Endodermal cell (in vitro differentiated cells): ENCODE data around the gene UFD1. TPM values are rescaled to one million over a fixed set of nuclear protein-coding genes. Genes with fewer than 3 reads are reported as not detected.
A peak's percentile ranks its signal among the peaks of the same experiment; 100 is the strongest.

Source experiments
- DNase-seq: peaks from one replicate; pipeline ENCODE4 v3.0.0-alpha.2; 2017
- H3K27ac ChIP-seq: 2 replicates; pipeline ENCODE4 v1.5.1; 2013; ENCODE audit warnings: mild to moderate bottlenecking, low read depth, low read length, moderate library complexity
- H3K27me3 ChIP-seq: 2 replicates; pipeline ENCODE4 v1.6.1; 2013; ENCODE audit warnings: mild to moderate bottlenecking, low read length, moderate library complexity; ENCODE audit not compliant: insufficient read depth, control insufficient read depth, poor library complexity, severe bottlenecking
- H3K36me3 ChIP-seq: 2 replicates; pipeline ENCODE4 v1.7.0; 2013; ENCODE audit warnings: mild to moderate bottlenecking, low read length, moderate library complexity; ENCODE audit not compliant: control insufficient read depth, insufficient read depth
- H3K4me1 ChIP-seq: one replicate; pipeline ENCODE4 v1.7.0; 2013; ENCODE audit warnings: low read length; ENCODE audit not compliant: control insufficient read depth, insufficient read depth
- H3K4me3 ChIP-seq: 2 replicates; pipeline ENCODE4 v1.5.1; 2013; ENCODE audit warnings: mild to moderate bottlenecking, low read length, moderate library complexity
- H3K9ac ChIP-seq: 2 replicates; pipeline ENCODE4 v1.6.1; 2013; ENCODE audit warnings: mild to moderate bottlenecking, low read length, moderate library complexity; ENCODE audit not compliant: poor library complexity, severe bottlenecking; ENCODE audit errors: extremely low read depth
- H3K9me3 ChIP-seq: 2 replicates; pipeline ENCODE4 v1.6.1; 2013; ENCODE audit warnings: mild to moderate bottlenecking, low read length, moderate library complexity; ENCODE audit not compliant: control insufficient read depth
- H3K27ac Mint-ChIP-seq: 2 replicates; pipeline ENCODE4 v1.8.0; 2020; ENCODE audit warnings: mixed read lengths
- H3K27me3 Mint-ChIP-seq: 2 replicates; pipeline ENCODE4 v1.8.0; 2021; ENCODE audit warnings: mild to moderate bottlenecking, mixed read lengths; ENCODE audit not compliant: insufficient read depth
- H3K36me3 Mint-ChIP-seq: 2 replicates; pipeline ENCODE4 v1.8.0; 2020; ENCODE audit warnings: low read depth, mixed read lengths
- H3K4me1 Mint-ChIP-seq: 2 replicates; pipeline ENCODE4 v1.8.0; 2020; ENCODE audit warnings: mixed read lengths
- H3K4me3 Mint-ChIP-seq: 2 replicates; pipeline ENCODE4 v1.8.0; 2020; ENCODE audit warnings: mild to moderate bottlenecking, moderate library complexity, mixed read lengths
- H3K9me3 Mint-ChIP-seq: 2 replicates; pipeline ENCODE4 v1.8.0; 2020; ENCODE audit warnings: mild to moderate bottlenecking, mixed read lengths
- WGBS, 2 experiments: methylation state at CpG; one replicate each; pipeline versions ENCODE4 v1.1.5 to v1.1.7; 2013; ENCODE audit warnings: missing lambda C conversion rate in 2 of 2, mixed read lengths in 1 of 2; ENCODE audit not compliant: insufficient coverage in 1 of 2, insufficient read length in 1 of 2; 5-methylcytosine and 5-hydroxymethylcytosine counted together
- total RNA-seq, 2 donors: library from RNA; stranded (reverse); fragmentation: NEBNext Ultra II Directional in 1 of 2; extraction: Animal tissue kit (Norgen Biotek cat#: 25700) in 1 of 2; gene quantifications; 2 replicates in 1 of 2; 3 replicates in 1 of 2; pipeline ENCODE4 v1.2.1, GENCODE V29; 2021
- TF ChIP-seq, protein P1 (sequence below): fragments of 200-600 bp; sonication (generic); conservative IDR thresholded peaks from 2 replicates; pipeline ENCODE4 v1.5.0; 2021; ENCODE audit warnings: antibody characterized with exemption, mild to moderate bottlenecking

Gene UFD1
- total RNA-seq, 2 donors from 2014 or later: 67.7 to 69.2 TPM

GRCh38 chr22:19483481-19484244, 4.7 kb upstream of the UFD1 start:
- Mint-ChIP-seq H3K27ac (no peak overlapping the region), H3K4me1 (peaks cover 8% of the 10 kb centered on the region), H3K9me3 (no peaks in the 10 kb centered on the region), H3K36me3 (peaks cover 31% of the 10 kb centered on the region), H3K27me3 (no peaks in the 10 kb centered on the region), H3K4me3 (no peak overlapping the region)
- TF ChIP-seq, protein P1, sequence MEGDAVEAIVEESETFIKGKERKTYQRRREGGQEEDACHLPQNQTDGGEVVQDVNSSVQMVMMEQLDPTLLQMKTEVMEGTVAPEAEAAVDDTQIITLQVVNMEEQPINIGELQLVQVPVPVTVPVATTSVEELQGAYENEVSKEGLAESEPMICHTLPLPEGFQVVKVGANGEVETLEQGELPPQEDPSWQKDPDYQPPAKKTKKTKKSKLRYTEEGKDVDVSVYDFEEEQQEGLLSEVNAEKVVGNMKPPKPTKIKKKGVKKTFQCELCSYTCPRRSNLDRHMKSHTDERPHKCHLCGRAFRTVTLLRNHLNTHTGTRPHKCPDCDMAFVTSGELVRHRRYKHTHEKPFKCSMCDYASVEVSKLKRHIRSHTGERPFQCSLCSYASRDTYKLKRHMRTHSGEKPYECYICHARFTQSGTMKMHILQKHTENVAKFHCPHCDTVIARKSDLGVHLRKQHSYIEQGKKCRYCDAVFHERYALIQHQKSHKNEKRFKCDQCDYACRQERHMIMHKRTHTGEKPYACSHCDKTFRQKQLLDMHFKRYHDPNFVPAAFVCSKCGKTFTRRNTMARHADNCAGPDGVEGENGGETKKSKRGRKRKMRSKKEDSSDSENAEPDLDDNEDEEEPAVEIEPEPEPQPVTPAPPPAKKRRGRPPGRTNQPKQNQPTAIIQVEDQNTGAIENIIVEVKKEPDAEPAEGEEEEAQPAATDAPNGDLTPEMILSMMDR: no peak
- Histone ChIP-seq H3K4me3 (no peak overlapping the region), H3K4me1 (no peaks in the 10 kb centered on the region), H3K9me3 (no peaks in the 10 kb centered on the region), H3K36me3 (peaks cover 45% of the 10 kb centered on the region), H3K27ac (no peak overlapping the region), H3K9ac (no peak overlapping the region), H3K27me3 (no peaks in the 10 kb centered on the region)
- DNase-seq: no peak
- WGBS, 2 experiments: 94 to 100% methylated on average over 3 to 8 of the region's 8 CpGs

DNA sequence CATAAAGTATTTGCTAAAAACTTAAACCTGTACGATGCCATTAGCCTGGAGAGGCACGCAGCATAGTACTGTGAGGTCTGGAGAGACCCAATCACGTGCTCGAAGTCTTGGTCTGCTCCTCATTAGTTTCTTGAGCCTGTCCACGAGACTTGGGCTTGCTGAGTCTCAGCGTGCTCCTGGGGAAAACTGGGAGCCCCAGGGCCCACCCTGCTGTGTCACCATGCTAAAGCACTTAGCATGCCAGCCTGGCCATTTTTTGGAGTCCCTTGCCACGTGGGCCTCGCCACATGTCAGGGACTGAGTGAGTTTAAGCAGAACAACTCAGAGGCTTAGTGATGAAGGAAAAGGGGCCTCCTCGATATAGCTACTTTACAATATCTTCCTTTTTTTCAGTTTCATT, 3.3 kb upstream of the UFD1 start:
- H3K4me3 Mint-ChIP-seq: no peak overlapping the region

DNA sequence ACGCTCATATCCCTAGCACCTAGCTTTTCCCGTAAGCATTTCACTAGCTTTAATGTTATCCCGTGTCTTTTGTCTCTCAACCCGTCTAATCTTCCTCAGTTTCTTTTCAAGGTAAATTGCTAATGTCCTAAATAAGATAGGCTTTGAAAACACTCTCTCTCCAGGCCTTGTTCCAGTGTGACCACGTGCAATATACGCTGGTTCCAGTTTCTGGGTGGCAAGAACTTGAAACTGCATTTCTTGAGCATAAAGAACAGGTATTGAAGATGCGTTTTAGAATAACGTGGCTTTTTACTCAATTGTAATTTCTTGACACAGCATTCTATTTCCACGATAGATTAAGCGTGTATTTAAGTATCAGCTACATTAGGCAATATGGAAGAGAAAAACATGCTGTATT, 1.8 kb upstream of the UFD1 start:
- DNase-seq: no peak
- H3K36me3 Mint-ChIP-seq: peaks cover 20% of the 10 kb centered on the region
- peaks cover 32% of the 10 kb centered on the region for H3K36me3 ChIP-seq
- peak overlapping the region; percentile 93 for H3K4me3 Mint-ChIP-seq
- H3K9me3 Mint-ChIP-seq: no peaks in the 10 kb centered on the region
- H3K4me3 ChIP-seq: peak overlapping the region; percentile 93
- H3K4me1 Mint-ChIP-seq: peaks cover 15% of the 10 kb centered on the region
- WGBS, 2 experiments: 76 to 79% methylated on average over 10 of the region's 10 CpGs
- H3K4me1 ChIP-seq: no peaks in the 10 kb centered on the region
- H3K27me3 Mint-ChIP-seq: no peaks in the 10 kb centered on the region
- no peak overlapping the region for H3K27ac Mint-ChIP-seq
- TF ChIP-seq, protein P1: no peak
- H3K27ac ChIP-seq: no peak overlapping the region
- no peaks in the 10 kb centered on the region for H3K9me3 ChIP-seq
- no peaks in the 10 kb centered on the region for H3K27me3 ChIP-seq
- H3K9ac ChIP-seq: peak overlapping the region; percentile 99

More for the DNA sequence above, 3.3 kb upstream of the UFD1 start:
- Mint-ChIP-seq H3K27ac (no peak overlapping the region), H3K4me1 (peaks cover 15% of the 10 kb centered on the region), H3K9me3 (no peaks in the 10 kb centered on the region), H3K27me3 (no peaks in the 10 kb centered on the region), H3K36me3 (peaks cover 24% of the 10 kb centered on the region)
- DNase-seq: no peak
- H3K4me3 ChIP-seq: no peak overlapping the region
- no peaks in the 10 kb centered on the region for H3K9me3 ChIP-seq
- H3K9ac ChIP-seq: no peak overlapping the region
- H3K4me1 ChIP-seq: no peaks in the 10 kb centered on the region
- 94 to 98% methylated on average over 5 to 9 of the region's 9 CpGs for WGBS, 2 experiments
- H3K27ac ChIP-seq: no peak overlapping the region
- H3K36me3 ChIP-seq: peaks cover 36% of the 10 kb centered on the region
- no peaks in the 10 kb centered on the region for H3K27me3 ChIP-seq
- TF ChIP-seq, protein P1: no peak
